GM21786 (cell line): Measurements from ENCODE around the gene ZBED2.
"Not testable (repeated sequence)": the region's sequence is repeated elsewhere in the genome, so short reads cannot be mapped to it uniquely, and the experiment has no call there.

ENCODE experiments used
- ATAC-seq: cut with Tn5 transposase; IDR thresholded peaks from one replicate; pipeline ENCODE4 v1.9.1; 2021; ENCODE audit not compliant: unreplicated experiment

Gene ZBED2

DNA sequence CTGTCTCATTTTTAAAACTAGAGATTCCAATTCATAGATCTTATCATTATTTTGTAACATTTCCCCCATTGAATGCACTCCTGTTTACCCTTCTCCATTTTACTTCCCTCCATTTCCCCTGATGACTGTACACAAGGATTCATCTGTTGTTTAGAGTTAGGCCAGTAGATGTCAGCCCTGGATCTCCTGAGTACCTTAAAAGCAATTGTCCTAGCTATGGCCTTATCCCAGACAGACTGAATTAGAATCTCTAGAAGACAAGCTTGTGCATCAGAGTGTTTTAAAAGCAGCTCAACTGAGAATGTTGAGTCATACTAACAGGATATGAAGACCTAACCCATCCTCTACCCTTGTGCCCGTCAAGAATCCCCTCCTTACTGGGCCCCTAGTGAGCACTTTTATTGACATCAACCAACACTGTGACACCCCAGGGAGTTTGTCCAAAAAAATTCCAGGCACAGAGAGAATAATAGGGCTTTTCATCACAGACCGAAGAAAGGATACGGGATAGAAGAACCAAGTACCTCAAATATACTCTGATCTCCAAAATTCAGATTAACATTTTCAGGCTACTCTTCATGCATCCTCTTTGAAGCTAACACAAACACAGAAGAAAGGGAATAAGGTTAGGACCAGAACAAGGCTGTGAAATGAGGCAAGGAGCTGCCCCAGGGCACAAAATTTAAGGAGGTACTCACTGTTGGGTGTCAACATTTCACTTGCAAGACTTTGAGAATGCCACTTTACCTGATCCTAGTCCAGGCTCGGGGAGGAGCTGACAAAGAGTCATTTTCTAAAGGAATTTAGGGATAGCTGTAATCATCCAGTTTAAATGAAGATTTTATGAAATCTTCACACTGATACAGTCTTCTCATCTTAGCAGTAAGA is 17.1 kb downstream of the ZBED2 start:
- ATAC-seq = peak; percentile 94

DNA sequence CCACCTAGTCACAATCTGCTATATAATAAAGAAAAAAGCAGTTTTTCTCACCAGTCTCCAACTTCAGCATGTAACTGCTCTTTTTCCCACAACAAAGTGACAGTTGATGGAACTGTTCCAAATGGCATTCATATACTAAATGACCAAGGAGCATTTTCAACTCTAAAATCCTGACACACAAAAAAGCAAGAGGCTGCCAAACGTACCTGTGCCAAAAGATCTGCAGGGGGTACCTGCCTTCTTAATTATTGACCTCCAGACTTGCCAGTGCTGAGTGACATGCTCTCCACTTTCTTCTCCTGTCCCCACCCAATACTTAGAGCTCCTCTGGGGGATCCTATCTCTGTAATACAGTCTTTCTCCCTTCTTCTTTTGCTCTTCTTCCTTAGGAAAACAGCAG is 18.0 kb downstream of the ZBED2 start:
- ATAC-seq = no peak

GRCh38 chr3:111571907-111572460 is 23.2 kb downstream of the ZBED2 start:
- no peak for ATAC-seq

GRCh38 chr3:111571282-111571681 is 23.9 kb downstream of the ZBED2 start:
- no peak for ATAC-seq

- no peak for ATAC-seq
These were observed 24.6 kb downstream of the ZBED2 start for GRCh38 chr3:111570404-111571030.

- no peak for ATAC-seq
These were observed 26.2 kb downstream of the ZBED2 start for GRCh38 chr3:111568911-111569310.

- no peak for ATAC-seq
These were observed 26.8 kb downstream of the ZBED2 start for GRCh38 chr3:111568355-111568754.

DNA sequence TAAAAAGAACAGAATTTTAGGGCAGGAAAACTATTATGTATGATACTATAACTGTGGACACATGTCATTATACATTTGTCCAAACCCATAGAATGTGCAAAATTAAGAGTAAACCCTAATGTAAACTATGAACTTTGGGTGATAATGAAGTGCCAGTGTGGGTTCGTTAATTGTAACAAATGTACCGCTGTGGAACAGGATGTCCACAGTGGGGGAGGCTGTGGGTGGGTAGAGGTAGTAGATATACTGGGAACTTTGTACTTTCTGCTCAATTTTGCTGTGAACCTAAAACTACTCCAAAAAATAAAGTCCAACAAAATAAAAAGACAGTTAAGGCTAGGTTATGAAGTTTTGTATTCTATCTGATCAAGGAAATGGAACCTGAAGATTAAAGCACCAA is 28.3 kb downstream of the ZBED2 start:
- ATAC-seq = no peak

GRCh38 chr3:111561902-111562301 is 33.2 kb downstream of the ZBED2 start:
- ATAC-seq = not testable (repeated sequence)

DNA sequence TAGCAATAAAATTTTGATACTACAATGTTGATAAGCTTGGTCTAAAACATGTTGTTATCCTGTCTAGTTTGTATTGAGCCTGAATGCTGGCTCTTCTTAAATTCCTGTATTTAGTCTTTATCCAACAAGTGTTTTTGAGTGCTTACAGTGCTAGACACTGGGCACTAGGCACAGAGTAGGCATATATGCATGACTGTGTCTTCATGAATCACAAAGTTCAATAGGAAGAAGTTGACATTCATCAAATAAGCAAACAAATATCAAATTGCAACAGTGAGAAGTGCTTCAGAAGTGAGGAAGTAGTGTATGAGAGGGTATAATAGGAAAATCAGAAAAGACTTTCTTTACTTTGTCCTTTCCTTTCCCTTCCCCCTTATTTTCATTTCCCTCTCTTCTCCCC is 46.4 kb downstream of the ZBED2 start:
- no peak for ATAC-seq

- ATAC-seq = peak; percentile 67
These were observed 47.1 kb downstream of the ZBED2 start for GRCh38 chr3:111548092-111548491.

- peak; percentile 84 for ATAC-seq
These were observed 47.5 kb downstream of the ZBED2 start for GRCh38 chr3:111547631-111548030.

DNA sequence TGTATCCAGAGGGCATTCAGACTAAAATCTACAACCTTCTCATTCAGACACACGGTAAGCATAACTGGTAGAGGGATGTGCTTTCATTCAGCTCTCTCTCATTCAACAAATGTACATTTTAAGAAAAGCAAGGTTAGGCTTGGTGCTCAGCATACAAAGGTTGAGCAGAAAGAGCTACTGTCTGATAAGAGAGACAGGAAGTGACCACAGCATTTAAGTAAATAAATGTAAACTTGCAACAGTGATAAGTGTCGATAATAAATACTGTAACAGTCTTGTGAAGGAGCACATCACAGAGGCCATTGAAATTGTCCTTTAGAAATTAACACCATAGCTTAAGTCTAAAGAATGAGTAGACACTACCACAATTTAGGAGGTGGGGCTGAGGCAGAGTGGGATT is 49.8 kb downstream of the ZBED2 start:
- no peak for ATAC-seq
